ENCODE data around the gene NINJ2. TPM values are rescaled to one million over a fixed set of nuclear protein-coding genes. Genes with fewer than 3 reads are reported as not detected.

NINJ2 gene
- total RNA-seq, 2 donors from 2014 or later = 0.78 to 5.6 TPM

GRCh38 chr12:675562-675961, 12.3 kb upstream of the NINJ2 start:
- Histone ChIP-seq H3K36me3 (replicated peaks in 1 of 2; ENCODE audit: insufficient read depth in 1 of 2, low read depth in 2 of 2) (no peaks in the 10 kb centered on the region), H3K9me3 (no peaks in the 10 kb centered on the region), H3K4me3 (no peak overlapping the region), H3K4me1 (no peaks in the 10 kb centered on the region), H3K27ac (no peak overlapping the region), H3K27me3 (no peaks in the 10 kb centered on the region)
- 90 to 91% methylated on average over 4 of the region's 4 CpGs for WGBS, 2 donors
- ATAC-seq = no peak
- TF ChIP-seq CTCF (IDR thresholded peaks at IDR 0.05) = no peak
- no peak for TF ChIP-seq POLR2A (IDR thresholded peaks at IDR 0.05)
- intact Hi-C loops (cut with DNase I) = no loop called here
- no peak for DNase-seq

- Histone ChIP-seq H3K4me3 (no peak overlapping the region), H3K27me3 (no peaks in the 10 kb centered on the region), H3K27ac (no peak overlapping the region), H3K36me3 (replicated peaks in 1 of 2; ENCODE audit: insufficient read depth in 1 of 2, low read depth in 2 of 2) (no peaks in the 10 kb centered on the region), H3K9me3 (no peaks in the 10 kb centered on the region), H3K4me1 (no peaks in the 10 kb centered on the region)
- WGBS, 2 donors = 39 to 64% methylated on average over 4 of the region's 4 CpGs
- intact Hi-C loops (cut with DNase I) = no loop called here
- TF ChIP-seq POLR2A (IDR thresholded peaks at IDR 0.05) (no peak), CTCF (IDR thresholded peaks at IDR 0.05) (no peak)
- DNase-seq (no peak), ATAC-seq (no peak)
Observed at GRCh38 chr12:674272-674781, 11.1 kb upstream of the NINJ2 start.

- Histone ChIP-seq H3K4me1 (no peaks in the 10 kb centered on the region), H3K36me3 (replicated peaks in 1 of 2; ENCODE audit: insufficient read depth in 1 of 2, low read depth in 2 of 2) (no peaks in the 10 kb centered on the region), H3K4me3 (no peak overlapping the region), H3K27ac (no peak overlapping the region), H3K9me3 (no peaks in the 10 kb centered on the region), H3K27me3 (no peaks in the 10 kb centered on the region)
- TF ChIP-seq CTCF (IDR thresholded peaks at IDR 0.05) (no peak), POLR2A (IDR thresholded peaks at IDR 0.05) (no peak)
- 69 to 71% methylated on average over 3 of the region's 3 CpGs for WGBS, 2 donors
- intact Hi-C loops (cut with DNase I) = no loop called here
- DNase-seq (no peak), ATAC-seq (no peak)
Observed at GRCh38 chr12:673849-674248, 10.6 kb upstream of the NINJ2 start.

DNA sequence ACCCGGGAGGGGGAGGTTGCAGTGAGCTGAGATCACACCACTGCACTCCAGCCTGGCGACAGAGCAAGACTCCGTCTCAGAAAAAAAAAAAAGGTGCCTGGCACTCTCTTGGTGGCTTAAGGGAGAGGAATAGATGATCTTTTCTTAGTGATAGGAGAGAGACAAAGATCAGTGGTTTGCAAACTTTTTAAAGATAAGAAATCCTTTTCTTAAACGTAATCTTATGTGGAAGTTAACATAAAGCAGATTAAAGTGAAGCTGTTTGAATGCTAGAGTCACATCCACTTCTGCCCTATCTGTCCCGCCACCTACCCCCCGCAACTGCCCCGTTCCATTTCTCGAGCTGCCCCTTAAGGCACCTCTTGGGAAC, 6.3 kb upstream of the NINJ2 start:
- Histone ChIP-seq H3K36me3 (replicated peaks in 1 of 2; ENCODE audit: insufficient read depth in 1 of 2, low read depth in 2 of 2) (no peaks in the 10 kb centered on the region), H3K9me3 (no peaks in the 10 kb centered on the region), H3K4me1 (no peaks in the 10 kb centered on the region), H3K27me3 (no peaks in the 10 kb centered on the region), H3K4me3 (no peak overlapping the region), H3K27ac (no peak overlapping the region)
- intact Hi-C loops (cut with DNase I) = no loop called here
- DNase-seq (no peak), ATAC-seq (no peak)
- TF ChIP-seq CTCF (IDR thresholded peaks at IDR 0.05) (no peak), POLR2A (IDR thresholded peaks at IDR 0.05) (no peak)
- WGBS, 2 donors = 79 to 81% methylated on average over 8 of the region's 8 CpGs

DNA sequence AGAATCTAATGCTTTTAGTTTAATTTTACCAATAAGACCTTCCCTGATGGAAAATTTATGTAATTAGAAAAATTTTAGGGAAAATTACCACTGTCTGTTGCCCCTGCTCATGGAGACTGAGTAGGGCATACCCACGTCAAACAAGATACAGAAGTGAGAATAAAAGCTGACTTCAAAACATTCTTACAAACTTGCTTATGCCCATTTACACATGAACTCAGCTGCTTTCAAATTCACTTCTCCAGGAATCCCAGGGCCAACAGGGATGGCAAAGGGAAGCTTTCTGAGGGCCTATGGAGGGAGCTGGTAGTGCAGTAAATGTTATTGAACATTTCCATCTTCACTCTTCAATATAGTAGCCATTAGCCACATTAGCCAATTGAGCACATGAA, 4.8 kb upstream of the NINJ2 start:
- H3K27ac ChIP-seq = no peak overlapping the region
- no peaks in the 10 kb centered on the region for H3K9me3 ChIP-seq
- no peaks in the 10 kb centered on the region for H3K27me3 ChIP-seq
- H3K4me1 ChIP-seq = no peaks in the 10 kb centered on the region
- intact Hi-C loops (cut with DNase I) = no loop called here
- no peak for TF ChIP-seq CTCF (IDR thresholded peaks at IDR 0.05)
- no peak for TF ChIP-seq POLR2A (IDR thresholded peaks at IDR 0.05)
- 52 to 96% methylated on average over 1 of the region's 1 CpG for WGBS, 2 donors
- ATAC-seq (no peak), DNase-seq (no peak)
- no peaks in the 10 kb centered on the region for H3K36me3 ChIP-seq (replicated peaks in 1 of 2; ENCODE audit: insufficient read depth in 1 of 2, low read depth in 2 of 2)
- no peak overlapping the region for H3K4me3 ChIP-seq

Measured in body of pancreas (tissue), 4 donors.